HG03139 (cell line): ENCODE results near the gene UBAC2.
A peak's percentile ranks its signal among the peaks of the same experiment; 100 is the strongest.

Source experiments
- ATAC-seq: cut with Tn5 transposase; IDR thresholded peaks from one replicate; pipeline ENCODE4 v1.9.1; 2021; ENCODE audit not compliant: unreplicated experiment

UBAC2 gene

DNA sequence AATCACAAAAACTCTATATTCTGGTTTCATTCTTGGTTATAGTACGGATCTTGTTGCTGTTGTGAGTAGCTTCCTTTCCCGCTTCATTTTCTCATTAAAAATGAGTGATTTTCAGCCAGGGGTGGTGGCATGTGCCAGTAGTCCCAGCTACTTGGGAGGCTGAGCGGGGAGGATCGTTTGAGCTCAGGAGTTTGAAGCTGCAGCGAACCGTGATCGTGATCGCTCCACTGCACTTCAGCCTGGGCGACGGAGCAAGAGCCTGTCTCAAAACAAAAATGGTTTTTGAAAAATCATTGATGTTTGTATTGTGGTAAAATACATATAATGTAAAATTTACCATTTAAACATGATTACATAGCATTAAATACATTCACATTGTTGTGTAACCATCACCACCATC lies 229.0 kb downstream of the UBAC2 start:
- ATAC-seq = no peak

GRCh38 chr13:99431927-99432608 lies 231.4 kb downstream of the UBAC2 start:
- ATAC-seq = peak; percentile 22

- peak; percentile 44 for ATAC-seq
Observed at GRCh38 chr13:99432609-99433542, 232.2 kb downstream of the UBAC2 start.

DNA sequence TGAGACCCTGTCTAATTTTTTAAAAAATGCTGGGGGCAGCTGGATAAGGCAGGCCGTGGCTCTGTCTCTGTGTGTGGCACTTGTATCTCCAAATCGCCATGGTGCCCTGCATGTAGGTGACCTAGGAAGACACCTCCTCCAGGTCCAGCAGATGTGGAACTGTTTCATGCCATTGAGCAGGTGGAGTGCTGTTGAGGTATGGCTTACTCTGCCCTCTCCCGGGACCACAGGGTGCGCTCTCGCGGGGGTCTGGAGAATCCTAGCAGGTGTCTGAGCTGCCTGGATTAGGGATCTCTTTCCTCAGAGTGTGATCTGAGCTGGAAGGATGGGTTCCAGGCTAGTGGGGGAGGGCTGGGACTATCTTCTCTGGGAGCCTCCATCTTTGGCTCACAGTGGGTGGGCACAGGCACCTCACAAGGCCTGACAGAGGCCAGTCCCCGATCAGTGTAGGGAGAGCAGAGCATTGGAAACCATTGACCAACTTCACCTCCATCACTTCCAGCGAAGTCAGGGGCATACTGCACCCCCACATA lies 233.0 kb downstream of the UBAC2 start:
- ATAC-seq = no peak

GRCh38 chr13:99434258-99434788 lies 233.7 kb downstream of the UBAC2 start:
- ATAC-seq = no peak

DNA sequence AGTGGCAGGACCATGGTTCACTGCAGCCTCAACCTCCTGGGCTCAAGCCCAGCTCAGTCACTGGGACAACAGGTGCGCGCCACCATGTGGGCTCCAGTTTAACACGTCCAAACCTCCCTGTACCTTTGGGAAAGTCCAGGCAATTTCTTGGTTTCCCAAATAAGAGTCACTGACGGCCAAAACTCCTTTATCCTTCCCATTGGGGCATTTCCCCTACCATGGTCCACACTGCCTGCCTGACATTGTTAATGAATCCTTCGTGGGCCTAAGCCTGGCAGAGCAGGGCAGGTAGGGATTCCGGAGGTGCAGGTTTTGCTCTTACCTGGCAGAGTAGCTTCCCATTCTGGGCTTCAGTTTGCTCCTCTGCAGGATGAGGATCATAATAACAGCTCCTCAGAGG lies 234.5 kb downstream of the UBAC2 start:
- no peak for ATAC-seq

DNA sequence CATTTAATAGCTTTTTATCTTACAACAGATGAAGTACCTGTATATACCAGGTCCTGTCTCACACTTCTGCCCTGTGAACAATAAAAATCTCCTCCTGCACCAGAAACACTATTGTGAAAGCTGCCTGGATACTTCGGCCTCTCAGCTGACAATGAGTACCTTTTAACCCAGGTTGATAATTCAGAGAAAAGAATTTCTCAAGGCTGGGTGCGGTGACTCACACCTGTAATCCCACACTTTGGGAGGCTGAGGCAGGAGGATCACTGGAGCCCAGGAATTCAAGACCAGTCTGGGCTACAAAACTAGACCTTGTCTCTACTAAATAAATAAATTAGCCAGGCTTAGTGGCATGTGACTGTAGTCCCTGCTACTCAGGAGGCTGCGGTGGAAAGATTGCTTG lies 235.3 kb downstream of the UBAC2 start:
- no peak for ATAC-seq
